ENCODE data around the gene SYT1. TPM values are rescaled to one million over a fixed set of nuclear protein-coding genes. Genes with fewer than 3 reads are reported as not detected.

Gene SYT1
- total RNA-seq, 2 donors from 2014 or later, result 1.0 to 22.7 TPM

GRCh38 chr12:79183926-79184325 is 319.4 kb downstream of the SYT1 start:
- no peaks in the 10 kb centered on the region for H3K4me1 ChIP-seq
- H3K4me3 ChIP-seq, result no peak overlapping the region
- no peaks in the 10 kb centered on the region for H3K27me3 ChIP-seq
- no peak overlapping the region for H3K27ac ChIP-seq
- TF ChIP-seq CTCF (IDR thresholded peaks at IDR 0.05) (no peak), POLR2A (IDR thresholded peaks at IDR 0.05) (no peak)
- intact Hi-C loops (cut with DNase I), result no loop called here
- whole genome bisulfite sequencing, 2 donors, result 54 to 62% methylated on average over 3 of the region's 3 CpGs
- no peaks in the 10 kb centered on the region for H3K9me3 ChIP-seq
- ATAC-seq (no peak), DNase-seq (no peak)
- no peaks in the 10 kb centered on the region for H3K36me3 ChIP-seq (replicated peaks in 1 of 2; ENCODE audit: insufficient read depth in 1 of 2, low read depth in 2 of 2)

GRCh38 chr12:79186506-79186905 is 321.9 kb downstream of the SYT1 start:
- Histone ChIP-seq H3K36me3 (replicated peaks in 1 of 2; ENCODE audit: insufficient read depth in 1 of 2, low read depth in 2 of 2) (no peaks in the 10 kb centered on the region), H3K27me3 (no peaks in the 10 kb centered on the region), H3K27ac (no peak overlapping the region), H3K4me3 (no peak overlapping the region), H3K4me1 (no peaks in the 10 kb centered on the region), H3K9me3 (no peaks in the 10 kb centered on the region)
- ATAC-seq (no peak), DNase-seq (no peak)
- intact Hi-C loops (cut with DNase I), result no loop called here
- WGBS, 2 donors, result 17 to 28% methylated on average over 2 of the region's 2 CpGs
- TF ChIP-seq POLR2A (IDR thresholded peaks at IDR 0.05) (no peak), CTCF (IDR thresholded peaks at IDR 0.05) (no peak)

GRCh38 chr12:79187032-79187431 is 322.5 kb downstream of the SYT1 start:
- Histone ChIP-seq H3K36me3 (replicated peaks in 1 of 2; ENCODE audit: insufficient read depth in 1 of 2, low read depth in 2 of 2) (no peaks in the 10 kb centered on the region), H3K4me3 (no peak overlapping the region), H3K4me1 (no peaks in the 10 kb centered on the region), H3K27ac (no peak overlapping the region), H3K9me3 (no peaks in the 10 kb centered on the region), H3K27me3 (no peaks in the 10 kb centered on the region)
- DNase-seq (no peak), ATAC-seq (no peak)
- TF ChIP-seq POLR2A (IDR thresholded peaks at IDR 0.05) (no peak), CTCF (IDR thresholded peaks at IDR 0.05) (no peak)
- intact Hi-C loops (cut with DNase I), result no loop called here
- 52 to 55% methylated on average over 4 of the region's 4 CpGs for WGBS, 2 donors

- ATAC-seq, result no peak
- intact Hi-C loops (cut with DNase I), result no loop called here
- Histone ChIP-seq H3K9me3 (no peaks in the 10 kb centered on the region), H3K4me3 (no peak overlapping the region), H3K4me1 (no peaks in the 10 kb centered on the region), H3K27ac (no peak overlapping the region), H3K36me3 (replicated peaks in 1 of 2; ENCODE audit: insufficient read depth in 1 of 2, low read depth in 2 of 2) (no peaks in the 10 kb centered on the region), H3K27me3 (no peaks in the 10 kb centered on the region)
- TF ChIP-seq CTCF (IDR thresholded peaks at IDR 0.05), result no peak
- no peak for DNase-seq
Observed at GRCh38 chr12:79191391-79191790, 326.8 kb downstream of the SYT1 start.

- intact Hi-C loops (cut with DNase I), result no loop called here
- WGBS, 2 donors, result 49 to 51% methylated on average over 3 of the region's 3 CpGs
- H3K4me1 ChIP-seq, result no peaks in the 10 kb centered on the region
- no peaks in the 10 kb centered on the region for H3K36me3 ChIP-seq (replicated peaks in 1 of 2; ENCODE audit: insufficient read depth in 1 of 2, low read depth in 2 of 2)
- no peak for ATAC-seq
- no peak overlapping the region for H3K4me3 ChIP-seq
- no peak overlapping the region for H3K27ac ChIP-seq
- H3K9me3 ChIP-seq, result no peaks in the 10 kb centered on the region
- H3K27me3 ChIP-seq, result no peaks in the 10 kb centered on the region
- TF ChIP-seq POLR2A (IDR thresholded peaks at IDR 0.05), result no peak
- TF ChIP-seq CTCF (IDR thresholded peaks at IDR 0.05), result no peak
- DNase-seq, result no peak
Observed at GRCh38 chr12:79194595-79194994, 330.0 kb downstream of the SYT1 start.
